GM12878 (cell line): ENCODE measurements around the gene SFPQ. TPM values are rescaled to one million over a fixed set of nuclear protein-coding genes. Genes with fewer than 3 reads are reported as not detected.

Source experiments
- ATAC-seq: fragments of 200-7000 bp; cut with Tn5 transposase; 3 replicates; pipeline ENCODE4 v1.9.1; 2020; ENCODE audit warnings: mild to moderate bottlenecking, moderate library complexity
- BruUV-seq: library from RNA; stranded (reverse); fragments of 400-500 nt; replicated peaks from 2 replicates; lab custom pipeline; 2021; lab: Mats Ljungman, UMichigan
- CTCF ChIA-PET: fragments of 300-600 bp; sonication (Branson Sonifier 250); formaldehyde crosslinking; extraction: SDS; loops from one replicate; lab custom pipeline; 2021; ENCODE audit warnings: inconsistent platforms; lab: Yijun Ruan, JAX
- POLR2A ChIA-PET: fragments of 350-600 bp; formaldehyde crosslinking; extraction: SDS; loops from one replicate; lab custom pipeline; 2021; ENCODE audit warnings: inconsistent platforms; lab: Charles Lee
- RAD21 ChIA-PET: fragments of 300-600 bp; sonication (Branson Sonifier 250); formaldehyde crosslinking; loops from one replicate; lab custom pipeline; 2023; ENCODE audit warnings: antibody characterized with exemption; ENCODE audit not compliant: unreplicated experiment; lab: Charles Lee
- SMC1A ChIA-PET: fragments of 300-600 bp; sonication (Branson Sonifier 250); formaldehyde crosslinking; loops from one replicate; lab custom pipeline; 2023; ENCODE audit not compliant: unreplicated experiment, uncharacterized antibody; lab: Charles Lee
- DNase-seq: peaks from one replicate; pipeline ENCODE4 v3.0.0-alpha.2; 2011; ENCODE audit warnings: low read depth, low spot score
- FAIRE-seq: peaks from 3 replicates; lab custom pipeline; 2011; peaks lifted over from hg19 to GRCh38; lab: Jason Lieb, UNC
- H2AFZ ChIP-seq: 2 replicates; pipeline ENCODE4 v1.6.0; 2011; ENCODE audit warnings: low read depth, low read length, control low read depth; ENCODE audit not compliant: control insufficient read depth
- H3K27ac ChIP-seq: 2 replicates; pipeline ENCODE4 v1.5.1; 2011; ENCODE audit warnings: control low read depth; ENCODE audit not compliant: control insufficient read depth, insufficient read depth
- H3K27me3 ChIP-seq, 2 experiments: replicated peaks in 1 of 2; 2 replicates each; pipeline versions ENCODE4 v1.6.0 to v1.6.1; 2011; ENCODE audit warnings: low read length in 1 of 2; ENCODE audit not compliant: control insufficient read depth in 2 of 2, insufficient read depth in 2 of 2
- H3K36me3 ChIP-seq, 2 experiments: 2 replicates each; pipeline ENCODE4 v1.5.1; 2011; ENCODE audit warnings: low read length in 1 of 2; ENCODE audit not compliant: control insufficient read depth in 2 of 2, insufficient read depth in 2 of 2
- H3K4me1 ChIP-seq: 2 replicates; pipeline ENCODE4 v1.6.1; 2011; ENCODE audit warnings: mild to moderate bottlenecking, low read length, moderate library complexity, mixed read lengths; ENCODE audit not compliant: control insufficient read depth, insufficient read depth
- H3K4me2 ChIP-seq: 2 replicates; pipeline ENCODE4 v1.6.0; 2011; ENCODE audit warnings: control low read depth; ENCODE audit not compliant: control insufficient read depth, insufficient read depth
- H3K4me3 ChIP-seq: fragments of 200-600 bp; sonication (generic); 2 replicates; pipeline ENCODE4 v1.5.1; 2016
- H3K79me2 ChIP-seq: 2 replicates; pipeline ENCODE4 v1.6.0; 2011; ENCODE audit warnings: low read length; ENCODE audit not compliant: control insufficient read depth, insufficient read depth
- H3K9ac ChIP-seq: 2 replicates; pipeline ENCODE4 v1.8.0; 2011; ENCODE audit warnings: low read length, control low read depth, mixed read lengths; ENCODE audit not compliant: control insufficient read depth, insufficient read depth
- H3K9me3 ChIP-seq: replicated peaks from 3 replicates; pipeline ENCODE4 v1.5.1; 2011; ENCODE audit warnings: mild to moderate bottlenecking, low read length; ENCODE audit not compliant: control insufficient read depth, insufficient read depth
- H4K20me1 ChIP-seq: 2 replicates; pipeline ENCODE4 v1.6.0; 2011; ENCODE audit not compliant: control insufficient read depth, insufficient read depth
- CBX5 ChIP-seq: sonication (generic); IDR thresholded peaks from 2 replicates; pipeline ENCODE4 v1.6.1; 2016; ENCODE audit warnings: low read depth, moderate library complexity, mild to moderate bottlenecking, inconsistent platforms
- EZH2 ChIP-seq: IDR thresholded peaks from 2 replicates; pipeline ENCODE4 v1.6.1; 2012; ENCODE audit warnings: low read depth, mild to moderate bottlenecking, control low read depth, inconsistent platforms, low read length, borderline replicate concordance; ENCODE audit not compliant: control insufficient read depth
- IKZF2 ChIP-seq, 2 experiments: fragments of 450-650 bp; IDR thresholded peaks; 2 replicates each; pipeline ENCODE4 v1.6.1; 2017; ENCODE audit warnings: mild to moderate bottlenecking in 2 of 2, moderate library complexity in 2 of 2
- IRF4 ChIP-seq: IDR thresholded peaks from 2 replicates; pipeline ENCODE4 v1.6.1; 2011; ENCODE audit warnings: low read depth, low read length
- MTA2 ChIP-seq: fragments of 450-650 bp; IDR thresholded peaks from 2 replicates; pipeline ENCODE4 v1.6.1; 2016; ENCODE audit warnings: low read depth, mild to moderate bottlenecking, moderate library complexity
- MXI1 ChIP-seq: fragments of 150-350 bp; IDR thresholded peaks from 2 replicates; pipeline ENCODE4 v1.6.1; 2011; ENCODE audit warnings: low read depth, mild to moderate bottlenecking, inconsistent platforms, low read length, improper control_type of control experiment
- SMAD1 ChIP-seq: fragments of 450-650 bp; IDR thresholded peaks from 2 replicates; pipeline ENCODE4 v1.6.1; 2018; ENCODE audit warnings: mild to moderate bottlenecking, low read depth; ENCODE audit not compliant: partially characterized antibody
- SMARCA5 ChIP-seq: fragments of 450-650 bp; IDR thresholded peaks from 2 replicates; pipeline ENCODE4 v1.6.1; 2017; ENCODE audit warnings: mild to moderate bottlenecking
- SUPT20H ChIP-seq: IDR thresholded peaks from 2 replicates; pipeline ENCODE4 v1.6.1; 2011; ENCODE audit warnings: low read depth, mild to moderate bottlenecking, low read length, moderate library complexity, borderline replicate concordance; ENCODE audit not compliant: control insufficient read depth
- TBL1XR1 ChIP-seq: IDR thresholded peaks from 2 replicates; pipeline ENCODE4 v1.6.1; 2012; ENCODE audit warnings: low read depth, low read length, improper control_type of control experiment
- YY1 ChIP-seq: IDR thresholded peaks from 2 replicates; pipeline ENCODE4 v1.6.1; 2011; ENCODE audit warnings: low read depth, mild to moderate bottlenecking, low read length
- ZNF207 ChIP-seq: fragments of 450-650 bp; IDR thresholded peaks from 2 replicates; pipeline ENCODE4 v1.6.1; 2014; ENCODE audit warnings: antibody characterized with exemption, mild to moderate bottlenecking, borderline replicate concordance
- ZZZ3 ChIP-seq: IDR thresholded peaks from 2 replicates; pipeline ENCODE4 v1.6.1; 2011; ENCODE audit warnings: low read depth; ENCODE audit not compliant: control insufficient read depth, insufficient read length
- WGBS: methylation state at CpG from one replicate; pipeline ENCODE4 v1.1.6; 2016; ENCODE audit warnings: low lambda C conversion rate; ENCODE audit not compliant: insufficient replicate concordance, insufficient coverage; ENCODE audit errors: missing lambda C conversion rate; 5-methylcytosine and 5-hydroxymethylcytosine counted together
- in situ Hi-C: fragments of 300-500 bp; cut with MboI; formaldehyde crosslinking; loops from 9 replicates; pipeline ENCODE4 v1.14.3; 2018; ENCODE audit warnings: mixed read lengths
- intact Hi-C: fragments of 100-400 bp; cut with micrococcal nuclease; formaldehyde crosslinking; loops from one replicate; pipeline ENCODE4 v1.14.2; 2022; ENCODE audit not compliant: unreplicated experiment
- polyA plus RNA-seq, 11 experiments: library from polyadenylated mRNA; depleted of rRNA in 4 of 11; unstranded in 6 of 11; stranded (reverse) in 5 of 11; fragments of >200 nt; fragmentation: Nextera tagmentation in 4 of 11; fragmentation: Illumina TruSeq in 1 of 11; extraction: Ambion mirVana in 4 of 11; extraction: Trizol in 1 of 11; gene quantifications; 1 replicate in 1 of 11; 2 replicates in 10 of 11; pipeline versions ENCODE4 v1.2.1 to v1.2.3, GENCODE V29; 2011 to 2016; ENCODE audit warnings: inconsistent platforms in 2 of 11, missing spikeins in 2 of 11, low read depth in 1 of 11
- total RNA-seq, 4 experiments: library from RNA; depleted of rRNA in 3 of 4; stranded (reverse); fragments of >200 nt in 3 of 4; fragmentation: Illumina TruSeq in 1 of 4; extraction: Trizol in 1 of 4; gene quantifications; 2 replicates each; pipeline versions ENCODE4 v1.2.1 to v1.2.3, GENCODE V29; 2013 to 2021
- TF ChIP-seq, protein P1 (sequence below): fragments of 450-650 bp; IDR thresholded peaks from 2 replicates; pipeline ENCODE4 v1.6.1; 2017; ENCODE audit warnings: mild to moderate bottlenecking, moderate library complexity
- TF ChIP-seq, protein P2 (sequence below): fragments of 450-650 bp; IDR thresholded peaks from 2 replicates; pipeline ENCODE4 v1.6.1; 2016; ENCODE audit warnings: mild to moderate bottlenecking
- TF ChIP-seq, protein P3 (sequence below): fragments of 450-650 bp; IDR thresholded peaks from 2 replicates; pipeline ENCODE4 v1.6.1; 2016; ENCODE audit warnings: mild to moderate bottlenecking

SFPQ gene
- total and polyA plus RNA-seq, 10 of the 15 experiments (the other 5 are each of a cell fraction or from before 2014, with no cell fraction given), result 78.5 to 559 (median 199) TPM

DNA sequence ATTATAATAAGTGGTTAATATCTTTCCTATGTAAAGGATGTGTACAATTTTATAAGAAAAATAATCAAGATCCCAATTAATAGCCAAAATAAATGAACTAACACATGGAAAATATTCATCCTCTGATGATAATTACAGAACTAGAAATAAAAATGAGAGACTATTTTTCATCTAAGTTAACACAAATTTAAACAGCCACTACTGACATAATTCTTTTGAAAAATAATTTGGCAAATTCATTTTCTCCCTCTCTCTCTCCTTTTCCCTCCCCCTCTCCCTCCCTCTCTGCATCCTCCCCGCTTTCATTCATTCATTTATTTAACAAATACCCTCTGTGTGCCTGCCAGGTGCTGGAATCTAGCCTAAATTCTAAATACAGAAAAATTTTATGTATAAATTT is 10.3 kb upstream of the SFPQ start (continued):
- TF ChIP-seq SMARCA5 (no peak), SUPT20H (no peak), EZH2 (no peak), ZNF207 (no peak), TBL1XR1 (no peak)

DNA sequence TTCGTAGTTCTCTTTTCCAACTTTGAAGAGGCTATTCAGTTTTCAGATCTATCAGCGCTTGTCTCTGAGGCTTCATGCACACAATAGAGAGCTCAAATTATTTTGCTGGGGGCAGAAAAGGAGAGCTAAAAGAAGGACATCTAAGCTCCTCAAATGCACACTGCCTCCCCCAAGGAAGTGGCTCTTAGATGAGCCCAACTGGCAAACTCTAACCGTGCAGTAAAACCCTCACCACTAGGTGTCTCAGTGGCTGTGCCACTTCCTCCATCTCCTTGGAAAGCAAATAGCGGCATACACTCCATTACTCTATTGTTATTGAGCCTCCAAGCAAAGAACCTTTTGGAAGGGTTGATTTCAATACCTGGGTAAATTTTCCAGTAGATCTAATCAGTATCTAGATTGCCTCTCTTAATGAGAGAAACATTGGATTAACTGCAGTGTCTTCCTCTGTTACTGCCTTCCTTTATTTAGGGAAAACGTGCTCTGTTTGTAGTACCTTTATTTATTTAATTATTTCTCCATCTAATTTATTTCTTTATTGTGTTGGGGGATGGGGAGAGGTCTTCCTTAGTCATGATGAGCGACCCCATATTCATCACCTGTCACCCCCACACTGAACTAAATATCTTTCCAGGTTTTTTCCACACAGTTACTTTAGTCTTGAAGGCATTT is 9.2 kb upstream of the SFPQ start:
- peak; percentile 40 for DNase-seq
- no peak overlapping the region for H3K4me3 ChIP-seq
- no TSS peak for BruUV-seq
- ChIA-PET CTCF (interaction anchor here (0.6 to 2.7 kb wide), 54 partner anchors 9 to 1799 kb away, joined by 3 to 49 read pairs (median 4); partner anchors contain the start of genes SFPQ, TMEM35B and ZMYM4), SMC1A (interaction anchor here (0.5 to 2.7 kb wide), 25 partner anchors 9 to 335 kb away, joined by 3 to 32 read pairs (median 3); partner anchors contain the start of gene SFPQ), RAD21 (interaction anchor here (0.5 to 1.7 kb wide), 18 partner anchors 9 to 658 kb away, joined by 3 to 22 read pairs (median 4); partner anchors contain the start of genes SFPQ, ZMYM1 and ZMYM4), POLR2A (interaction anchor here (0.6 to 1.1 kb wide), 6 partner anchors 9 to 1614 kb away, joined by 3 to 4 read pairs (median 3); partner anchors contain the start of gene SFPQ)
- in situ Hi-C loops (no loop called here), intact Hi-C loops (loop anchor here (1.0 to 10.0 kb wide), 3 partner anchors 96 to 343 kb away; no protein-coding TSS in a partner anchor)
- H3K9me3 ChIP-seq, result no peaks in the 10 kb centered on the region
- FAIRE-seq, result peak; percentile 78
- H3K36me3 ChIP-seq, result no peaks in the 10 kb centered on the region
- no peak overlapping the region for H3K27ac ChIP-seq
- no peaks in the 10 kb centered on the region for H4K20me1 ChIP-seq
- peak; percentile 100 for ATAC-seq
- no peak overlapping the region for H3K9ac ChIP-seq
- WGBS, result 10% methylated on average over 6 of the region's 6 CpGs
- no peaks in the 10 kb centered on the region for H3K4me1 ChIP-seq
- no peaks in the 10 kb centered on the region for H3K27me3 ChIP-seq
- no peaks in the 10 kb centered on the region for H3K79me2 ChIP-seq
- H2AFZ ChIP-seq, result peak overlapping the region; percentile 89
- H3K4me2 ChIP-seq, result peak overlapping the region; percentile 15; the same call in 1 of the 2 replicates
- TF ChIP-seq, protein P1, sequence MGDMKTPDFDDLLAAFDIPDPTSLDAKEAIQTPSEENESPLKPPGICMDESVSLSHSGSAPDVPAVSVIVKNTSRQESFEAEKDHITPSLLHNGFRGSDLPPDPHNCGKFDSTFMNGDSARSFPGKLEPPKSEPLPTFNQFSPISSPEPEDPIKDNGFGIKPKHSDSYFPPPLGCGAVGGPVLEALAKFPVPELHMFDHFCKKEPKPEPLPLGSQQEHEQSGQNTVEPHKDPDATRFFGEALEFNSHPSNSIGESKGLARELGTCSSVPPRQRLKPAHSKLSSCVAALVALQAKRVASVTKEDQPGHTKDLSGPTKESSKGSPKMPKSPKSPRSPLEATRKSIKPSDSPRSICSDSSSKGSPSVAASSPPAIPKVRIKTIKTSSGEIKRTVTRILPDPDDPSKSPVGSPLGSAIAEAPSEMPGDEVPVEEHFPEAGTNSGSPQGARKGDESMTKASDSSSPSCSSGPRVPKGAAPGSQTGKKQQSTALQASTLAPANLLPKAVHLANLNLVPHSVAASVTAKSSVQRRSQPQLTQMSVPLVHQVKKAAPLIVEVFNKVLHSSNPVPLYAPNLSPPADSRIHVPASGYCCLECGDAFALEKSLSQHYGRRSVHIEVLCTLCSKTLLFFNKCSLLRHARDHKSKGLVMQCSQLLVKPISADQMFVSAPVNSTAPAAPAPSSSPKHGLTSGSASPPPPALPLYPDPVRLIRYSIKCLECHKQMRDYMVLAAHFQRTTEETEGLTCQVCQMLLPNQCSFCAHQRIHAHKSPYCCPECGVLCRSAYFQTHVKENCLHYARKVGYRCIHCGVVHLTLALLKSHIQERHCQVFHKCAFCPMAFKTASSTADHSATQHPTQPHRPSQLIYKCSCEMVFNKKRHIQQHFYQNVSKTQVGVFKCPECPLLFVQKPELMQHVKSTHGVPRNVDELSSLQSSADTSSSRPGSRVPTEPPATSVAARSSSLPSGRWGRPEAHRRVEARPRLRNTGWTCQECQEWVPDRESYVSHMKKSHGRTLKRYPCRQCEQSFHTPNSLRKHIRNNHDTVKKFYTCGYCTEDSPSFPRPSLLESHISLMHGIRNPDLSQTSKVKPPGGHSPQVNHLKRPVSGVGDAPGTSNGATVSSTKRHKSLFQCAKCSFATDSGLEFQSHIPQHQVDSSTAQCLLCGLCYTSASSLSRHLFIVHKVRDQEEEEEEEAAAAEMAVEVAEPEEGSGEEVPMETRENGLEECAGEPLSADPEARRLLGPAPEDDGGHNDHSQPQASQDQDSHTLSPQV, result 0 out of 2 replicates have a peak, but pooled peaks have one; percentile 20
- TF ChIP-seq, protein P2, sequence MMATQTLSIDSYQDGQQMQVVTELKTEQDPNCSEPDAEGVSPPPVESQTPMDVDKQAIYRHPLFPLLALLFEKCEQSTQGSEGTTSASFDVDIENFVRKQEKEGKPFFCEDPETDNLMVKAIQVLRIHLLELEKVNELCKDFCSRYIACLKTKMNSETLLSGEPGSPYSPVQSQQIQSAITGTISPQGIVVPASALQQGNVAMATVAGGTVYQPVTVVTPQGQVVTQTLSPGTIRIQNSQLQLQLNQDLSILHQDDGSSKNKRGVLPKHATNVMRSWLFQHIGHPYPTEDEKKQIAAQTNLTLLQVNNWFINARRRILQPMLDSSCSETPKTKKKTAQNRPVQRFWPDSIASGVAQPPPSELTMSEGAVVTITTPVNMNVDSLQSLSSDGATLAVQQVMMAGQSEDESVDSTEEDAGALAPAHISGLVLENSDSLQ, result no peak
- TF ChIP-seq SMAD1 (no peak), IRF4 (0 out of 2 replicates have a peak, but pooled peaks have one; percentile 52), IKZF2 (IDR thresholded peaks at IDR 0.05) (peak; percentile 40 to 52; a peak in 2 of 4 replicates), MTA2 (no peak), CBX5 (no peak), ZZZ3 (no peak), YY1 (peak; percentile 88), MXI1 (no peak)
- TF ChIP-seq, protein P3, sequence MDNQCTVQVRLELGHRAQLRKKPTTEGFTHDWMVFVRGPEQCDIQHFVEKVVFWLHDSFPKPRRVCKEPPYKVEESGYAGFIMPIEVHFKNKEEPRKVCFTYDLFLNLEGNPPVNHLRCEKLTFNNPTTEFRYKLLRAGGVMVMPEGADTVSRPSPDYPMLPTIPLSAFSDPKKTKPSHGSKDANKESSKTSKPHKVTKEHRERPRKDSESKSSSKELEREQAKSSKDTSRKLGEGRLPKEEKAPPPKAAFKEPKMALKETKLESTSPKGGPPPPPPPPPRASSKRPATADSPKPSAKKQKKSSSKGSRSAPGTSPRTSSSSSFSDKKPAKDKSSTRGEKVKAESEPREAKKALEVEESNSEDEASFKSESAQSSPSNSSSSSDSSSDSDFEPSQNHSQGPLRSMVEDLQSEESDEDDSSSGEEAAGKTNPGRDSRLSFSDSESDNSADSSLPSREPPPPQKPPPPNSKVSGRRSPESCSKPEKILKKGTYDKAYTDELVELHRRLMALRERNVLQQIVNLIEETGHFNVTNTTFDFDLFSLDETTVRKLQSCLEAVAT, result 0 out of 2 replicates have a peak, but pooled peaks have one; percentile 42
